Measurements from ENCODE around the gene CLSTN1. TPM values are rescaled to one million over a fixed set of nuclear protein-coding genes. Genes with fewer than 3 reads are reported as not detected.

Gene CLSTN1
- polyA plus RNA-seq, 4 donors: 29.2 to 78.8 (median 41.8) TPM

GRCh38 chr1:9680828-9681227 is 142.9 kb downstream of the CLSTN1 start:
- WGBS, 3 donors: 58 to 85% (median 80%) methylated on average over 6 of the region's 6 CpGs
- Histone ChIP-seq H3K4me1 (ENCODE audit: control insufficient read depth in 3 of 3, insufficient read depth in 2 of 3, low read depth in 1 of 3, low read length in 2 of 3) (no peaks in the 10 kb centered on the region), H3K27me3 (ENCODE audit: control insufficient read depth in 3 of 3, insufficient read depth in 3 of 3, low read length in 3 of 3) (no peaks in the 10 kb centered on the region), H3K9me3 (ENCODE audit: control insufficient read depth in 2 of 2, insufficient read depth in 1 of 2, low read depth in 1 of 2, low read length in 1 of 2) (no peaks in the 10 kb centered on the region), H3K36me3 (ENCODE audit: control insufficient read depth in 3 of 3, insufficient read depth in 2 of 3, low read depth in 1 of 3, low read length in 3 of 3) (no peaks in the 10 kb centered on the region), H3K4me3 (ENCODE audit: low read depth in 1 of 3, low read length in 3 of 3) (no peak overlapping the region), H3K27ac (ENCODE audit: low read depth in 1 of 3, low read length in 2 of 3) (no peak overlapping the region)
- FAIRE-seq (no peak), DNase-seq (no peak)

- Histone ChIP-seq H3K27me3 (ENCODE audit: control insufficient read depth in 3 of 3, insufficient read depth in 3 of 3, low read length in 3 of 3) (no peaks in the 10 kb centered on the region), H3K27ac (ENCODE audit: low read depth in 1 of 3, low read length in 2 of 3) (no peak overlapping the region), H3K4me3 (ENCODE audit: low read depth in 1 of 3, low read length in 3 of 3) (no peak overlapping the region), H3K9me3 (ENCODE audit: control insufficient read depth in 2 of 2, insufficient read depth in 1 of 2, low read depth in 1 of 2, low read length in 1 of 2) (no peaks in the 10 kb centered on the region), H3K36me3 (ENCODE audit: control insufficient read depth in 3 of 3, insufficient read depth in 2 of 3, low read depth in 1 of 3, low read length in 3 of 3) (no peaks in the 10 kb centered on the region), H3K4me1 (ENCODE audit: control insufficient read depth in 3 of 3, insufficient read depth in 2 of 3, low read depth in 1 of 3, low read length in 2 of 3) (no peaks in the 10 kb centered on the region)
- 90 to 94% (median 90%) methylated on average over 2 of the region's 2 CpGs for WGBS, 3 donors
- FAIRE-seq: no peak
- no peak for DNase-seq
These were observed 143.7 kb downstream of the CLSTN1 start for GRCh38 chr1:9680091-9680490.

Other genes with a start within 250 kb of the CLSTN1 start
- 1 to 10 TPM in 3 of 4 donors, under 1 TPM in 1; 0.67 to 8.5 (median 3.7) TPM for gene TMEM201, start 235.1 kb downstream of the CLSTN1 start, polyA plus RNA-seq
- gene PIK3CD, start 172.2 kb downstream of the CLSTN1 start, polyA plus RNA-seq: 10 to 100 TPM in 1 of 4 donors, 1 to 10 TPM in 3; 1.8 to 16.8 (median 3.6) TPM
- 10 to 100 TPM; 19.5 to 24.8 (median 22.1) TPM for gene CTNNBIP1, start 86.3 kb upstream of the CLSTN1 start, polyA plus RNA-seq
- gene LZIC, start 119.4 kb upstream of the CLSTN1 start, polyA plus RNA-seq: 10 to 100 TPM; 26.7 to 61.4 (median 31.8) TPM
- gene NMNAT1, start 119.5 kb upstream of the CLSTN1 start, polyA plus RNA-seq: 10 to 100 TPM in 3 of 4 donors, 1 to 10 TPM in 1; 6.5 to 17.5 (median 12.4) TPM
- 10 to 100 TPM in 1 of 4 donors, 1 to 10 TPM in 3; 2.5 to 14.9 (median 3.7) TPM for gene RBP7, start 173.3 kb upstream of the CLSTN1 start, polyA plus RNA-seq
- gene UBE4B, start 209.0 kb upstream of the CLSTN1 start, polyA plus RNA-seq: 10 to 100 TPM in 3 of 4 donors, 1 to 10 TPM in 1; 8.6 to 47.3 (median 19.8) TPM